ENCODE results near the gene FAM161A.
"Not testable (repeated sequence)": the region's sequence is repeated elsewhere in the genome, so short reads cannot be mapped to it uniquely, and the experiment has no call there.

Gene FAM161A, protein sequence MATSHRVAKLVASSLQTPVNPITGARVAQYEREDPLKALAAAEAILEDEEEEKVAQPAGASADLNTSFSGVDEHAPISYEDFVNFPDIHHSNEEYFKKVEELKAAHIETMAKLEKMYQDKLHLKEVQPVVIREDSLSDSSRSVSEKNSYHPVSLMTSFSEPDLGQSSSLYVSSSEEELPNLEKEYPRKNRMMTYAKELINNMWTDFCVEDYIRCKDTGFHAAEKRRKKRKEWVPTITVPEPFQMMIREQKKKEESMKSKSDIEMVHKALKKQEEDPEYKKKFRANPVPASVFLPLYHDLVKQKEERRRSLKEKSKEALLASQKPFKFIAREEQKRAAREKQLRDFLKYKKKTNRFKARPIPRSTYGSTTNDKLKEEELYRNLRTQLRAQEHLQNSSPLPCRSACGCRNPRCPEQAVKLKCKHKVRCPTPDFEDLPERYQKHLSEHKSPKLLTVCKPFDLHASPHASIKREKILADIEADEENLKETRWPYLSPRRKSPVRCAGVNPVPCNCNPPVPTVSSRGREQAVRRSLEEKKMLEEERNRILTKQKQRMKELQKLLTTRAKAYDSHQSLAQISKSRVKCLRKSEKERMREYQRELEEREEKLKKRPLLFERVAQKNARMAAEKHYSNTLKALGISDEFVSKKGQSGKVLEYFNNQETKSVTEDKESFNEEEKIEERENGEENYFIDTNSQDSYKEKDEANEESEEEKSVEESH

DNA sequence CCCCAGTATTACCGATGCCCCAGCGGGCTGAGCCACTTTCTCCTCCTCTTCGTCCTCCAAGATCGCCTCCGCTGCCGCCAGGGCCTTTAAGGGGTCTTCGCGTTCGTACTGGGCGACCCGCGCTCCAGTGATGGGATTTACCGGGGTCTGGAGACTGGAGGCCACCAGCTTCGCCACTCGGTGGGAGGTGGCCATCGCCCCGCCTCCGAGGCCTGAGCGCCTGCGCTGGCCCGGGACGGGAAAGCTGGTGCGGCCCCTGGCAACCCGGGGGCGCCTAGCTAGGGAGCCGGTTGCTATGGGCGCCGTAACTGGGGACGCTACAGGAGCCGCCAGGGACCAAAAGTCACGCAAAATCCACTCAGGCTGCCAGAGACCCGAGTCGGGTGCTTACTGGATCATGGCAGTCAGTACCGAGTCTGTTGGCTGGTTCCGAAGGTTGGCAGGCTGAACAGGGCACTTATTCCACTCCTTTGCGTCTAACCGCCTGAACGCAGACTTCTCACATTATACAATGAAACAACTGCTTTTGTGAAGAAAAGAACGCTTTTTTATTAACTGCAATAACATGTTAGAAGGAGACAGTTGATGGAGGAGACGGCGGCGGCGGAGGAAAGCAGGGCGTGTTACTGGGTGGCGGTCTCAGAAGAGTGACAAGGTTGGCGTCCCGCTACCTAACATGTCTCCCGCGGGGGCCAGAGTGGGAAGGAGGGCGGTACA is at the start of gene FAM161A:
TSS of gene FAM161A (minus strand) at position 214 of the 717 bp plus-strand sequence. CDS start at position 195, 19 bp downstream.
- in situ Hi-C loops (cut with MboI; ENCODE audit: low sequenced_read_pairs), result no loop called here

DNA sequence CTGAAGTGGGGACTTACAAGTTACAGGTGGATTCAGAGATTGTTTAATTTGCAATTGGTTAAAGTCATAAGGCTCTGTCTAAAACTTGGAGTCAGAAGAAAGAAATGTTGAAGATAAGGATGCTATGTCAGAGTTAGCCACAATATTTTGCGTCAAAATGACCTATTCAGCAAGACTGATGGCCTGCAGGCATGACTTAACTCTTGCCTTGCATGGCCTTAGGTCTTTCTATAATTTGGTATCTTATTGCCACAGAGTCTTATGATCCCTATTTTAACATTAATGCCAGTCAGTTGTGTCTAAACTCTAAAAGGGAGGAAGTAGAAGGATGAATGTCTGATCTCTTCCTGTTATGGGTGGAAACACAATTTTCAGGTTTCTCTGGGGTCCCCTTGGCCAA is 46.4 kb upstream of the FAM161A start:
- in situ Hi-C loops (cut with MboI; ENCODE audit: low sequenced_read_pairs), result loop anchor here (25.0 kb wide), 1 partner anchor 862 kb away; no protein-coding TSS in a partner anchor

GRCh38 chr2:61898810-61899209 is 45.0 kb upstream of the FAM161A start:
- in situ Hi-C loops (cut with MboI; ENCODE audit: low sequenced_read_pairs), result no loop called here

DNA sequence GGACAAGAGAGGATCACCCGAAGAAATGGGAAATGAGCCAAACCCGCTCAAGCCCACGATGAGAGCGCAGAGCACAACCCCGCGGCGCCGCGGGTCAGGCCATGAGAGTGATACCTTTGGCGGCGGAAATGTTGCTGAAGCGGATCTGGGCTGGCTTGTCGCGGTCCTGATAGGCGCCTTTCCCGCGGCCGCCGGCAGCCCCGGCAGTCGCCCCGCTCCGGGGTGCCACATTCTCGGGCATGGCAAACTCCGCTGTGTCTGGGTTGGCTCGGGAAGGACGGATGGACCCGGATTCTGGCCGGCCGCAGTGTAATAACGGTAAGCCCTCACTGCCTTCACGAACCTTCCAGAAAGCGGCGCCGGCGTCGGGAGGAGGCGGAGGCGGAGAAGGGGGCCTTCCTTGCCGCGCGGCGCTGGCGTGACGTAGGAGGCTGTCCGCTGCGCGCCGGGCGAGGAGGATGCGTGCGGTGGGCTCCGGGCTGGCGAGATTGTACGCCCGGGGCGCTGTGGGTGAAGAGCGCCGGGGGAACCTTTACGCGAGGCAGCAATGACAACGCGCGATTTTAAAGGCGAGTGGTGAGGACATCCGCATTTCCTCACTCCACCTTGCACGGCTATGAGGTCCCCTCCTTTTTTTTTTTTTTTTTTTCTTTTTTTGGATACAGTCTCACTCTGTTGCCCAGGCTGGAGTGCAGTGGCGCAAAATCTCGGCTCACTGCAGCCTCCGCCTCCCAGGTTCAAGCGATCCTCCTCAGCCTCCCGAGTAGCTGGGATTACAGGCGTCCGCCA is 34.6 kb upstream of the FAM161A start, which contains the start of gene CCT4:
TSS of gene CCT4 (minus strand) at position 390 of the 789 bp plus-strand sequence. CDS start at position 241, 149 bp downstream.
- in situ Hi-C loops (cut with MboI; ENCODE audit: low sequenced_read_pairs), result no loop called here

- in situ Hi-C loops (cut with MboI; ENCODE audit: low sequenced_read_pairs), result no loop called here
Observed at GRCh38 chr2:61887717-61888266, 33.9 kb upstream of the FAM161A start.

DNA sequence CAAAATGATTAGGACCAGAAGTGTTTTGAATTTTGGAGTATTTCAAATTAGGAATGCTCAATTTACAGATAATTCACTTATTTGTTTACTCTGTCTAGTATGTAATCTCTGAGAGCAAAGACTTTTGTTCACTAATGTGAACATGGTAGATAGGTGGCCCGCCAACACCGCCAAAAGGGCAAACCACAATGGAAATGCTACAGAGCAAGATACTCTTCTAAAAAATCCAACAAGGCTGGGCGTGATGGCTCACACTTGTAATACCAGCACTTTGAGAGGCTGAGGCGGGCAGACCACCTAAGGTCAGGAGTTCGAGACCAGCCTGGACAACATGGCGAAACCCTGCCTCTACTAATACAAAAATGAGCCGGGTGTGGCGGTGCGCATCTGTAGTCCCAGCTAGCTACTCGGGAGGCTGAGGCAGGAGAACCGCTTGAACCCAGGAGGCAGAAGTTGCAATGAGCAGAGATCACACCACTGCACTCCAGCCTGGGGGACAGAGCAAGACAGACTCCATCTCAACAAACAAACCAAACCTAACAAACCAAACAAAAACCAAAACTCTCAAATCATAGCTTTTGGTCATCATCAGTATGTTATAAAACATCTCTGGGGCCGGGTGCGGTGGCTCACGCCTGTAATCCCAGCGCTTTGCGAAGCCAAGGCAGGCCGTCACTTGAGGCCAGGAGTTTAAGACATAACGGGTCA is 32.2 kb upstream of the FAM161A start:
- in situ Hi-C loops (cut with MboI; ENCODE audit: low sequenced_read_pairs), result no loop called here

DNA sequence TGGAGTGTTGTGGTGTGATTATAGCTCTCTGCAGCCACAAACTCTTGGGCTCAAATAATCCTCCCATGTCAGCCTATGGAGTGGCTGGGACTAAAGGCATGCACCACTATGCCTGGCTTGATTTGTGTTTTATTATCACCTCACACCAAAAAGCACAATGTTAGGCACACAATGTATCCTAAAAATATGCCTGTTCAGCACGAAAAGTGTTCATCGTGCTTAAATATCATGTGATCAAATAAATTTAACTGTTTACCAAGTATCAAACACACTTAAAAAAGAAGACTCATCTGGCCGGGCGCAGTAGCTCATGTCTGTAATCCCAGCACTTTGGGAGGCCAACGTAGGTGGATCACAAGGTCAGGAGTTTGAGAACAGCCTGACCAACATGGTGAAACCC is 29.0 kb upstream of the FAM161A start:
- in situ Hi-C loops (cut with MboI; ENCODE audit: low sequenced_read_pairs), result no loop called here

DNA sequence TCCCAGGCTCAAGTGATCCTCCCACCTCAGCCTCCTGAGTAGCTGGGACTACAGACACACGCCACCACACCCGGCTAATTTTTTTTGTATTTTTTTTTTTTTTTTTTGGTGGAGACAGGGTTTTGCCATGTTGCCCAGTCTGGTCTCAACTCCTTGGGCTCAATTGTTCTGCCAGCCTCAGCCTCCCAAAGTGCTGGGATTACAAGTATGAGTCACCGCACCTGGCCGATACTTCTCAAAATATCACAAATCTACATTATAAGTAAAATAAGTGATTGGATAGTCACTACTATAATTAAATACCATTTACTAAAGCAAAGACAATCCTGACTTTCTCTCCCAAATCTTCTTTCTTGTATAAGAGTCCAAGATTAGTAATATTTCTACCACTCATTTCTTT is 25.5 kb upstream of the FAM161A start:
- in situ Hi-C loops (cut with MboI; ENCODE audit: low sequenced_read_pairs), result not testable (repeated sequence)

GRCh38 chr2:61878761-61879160 is 24.9 kb upstream of the FAM161A start:
- in situ Hi-C loops (cut with MboI; ENCODE audit: low sequenced_read_pairs), result no loop called here

DNA sequence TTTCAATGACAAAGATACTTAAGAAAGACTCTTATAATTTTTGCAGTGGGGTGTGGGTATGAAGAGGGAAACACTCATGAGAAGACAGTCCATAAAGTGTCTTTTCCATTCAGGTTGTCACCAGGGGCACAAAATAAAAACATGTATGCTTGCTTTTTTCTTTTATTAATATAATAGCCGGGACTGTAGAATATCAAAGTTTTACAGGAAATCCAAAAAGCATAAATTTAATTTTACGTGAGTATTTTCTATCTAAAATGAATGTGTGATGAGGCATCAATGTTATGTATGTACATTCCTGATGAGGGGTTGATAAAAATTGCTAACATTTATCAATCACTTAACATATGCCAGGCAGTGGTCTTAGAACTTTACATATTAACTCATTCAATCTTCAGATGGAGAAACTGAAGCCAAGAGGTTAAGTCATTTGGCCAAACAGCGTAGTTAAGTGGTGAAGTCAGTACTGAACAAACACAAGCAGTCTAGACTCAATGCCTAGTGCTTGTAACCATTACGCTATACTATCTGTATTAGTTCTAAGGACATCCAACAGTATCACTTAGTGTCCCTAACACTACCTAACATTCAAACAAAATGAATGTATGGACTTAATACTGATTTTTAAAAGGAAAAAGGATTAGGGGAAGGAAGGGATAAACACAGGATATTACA is 23.8 kb upstream of the FAM161A start:
- in situ Hi-C loops (cut with MboI; ENCODE audit: low sequenced_read_pairs), result no loop called here

DNA sequence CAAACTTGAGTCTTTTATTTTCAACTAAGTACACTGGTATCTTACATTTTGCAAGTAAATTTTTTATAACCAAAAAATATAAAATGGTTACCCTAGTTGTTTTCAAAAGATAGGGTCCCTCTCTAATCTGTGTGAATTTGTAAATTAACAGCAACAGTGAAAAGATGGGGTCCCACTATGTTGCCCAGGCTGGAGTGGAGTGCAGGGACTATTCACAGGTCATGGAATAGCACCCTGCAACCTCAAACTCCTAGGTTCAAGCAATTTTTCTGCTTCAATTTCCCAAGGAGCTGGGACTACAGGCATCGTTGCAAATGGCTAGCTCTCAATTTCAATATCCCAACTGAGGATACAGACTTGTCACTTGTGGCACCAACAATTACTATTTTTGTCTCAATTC is 22.5 kb upstream of the FAM161A start:
- in situ Hi-C loops (cut with MboI; ENCODE audit: low sequenced_read_pairs), result no loop called here

DNA sequence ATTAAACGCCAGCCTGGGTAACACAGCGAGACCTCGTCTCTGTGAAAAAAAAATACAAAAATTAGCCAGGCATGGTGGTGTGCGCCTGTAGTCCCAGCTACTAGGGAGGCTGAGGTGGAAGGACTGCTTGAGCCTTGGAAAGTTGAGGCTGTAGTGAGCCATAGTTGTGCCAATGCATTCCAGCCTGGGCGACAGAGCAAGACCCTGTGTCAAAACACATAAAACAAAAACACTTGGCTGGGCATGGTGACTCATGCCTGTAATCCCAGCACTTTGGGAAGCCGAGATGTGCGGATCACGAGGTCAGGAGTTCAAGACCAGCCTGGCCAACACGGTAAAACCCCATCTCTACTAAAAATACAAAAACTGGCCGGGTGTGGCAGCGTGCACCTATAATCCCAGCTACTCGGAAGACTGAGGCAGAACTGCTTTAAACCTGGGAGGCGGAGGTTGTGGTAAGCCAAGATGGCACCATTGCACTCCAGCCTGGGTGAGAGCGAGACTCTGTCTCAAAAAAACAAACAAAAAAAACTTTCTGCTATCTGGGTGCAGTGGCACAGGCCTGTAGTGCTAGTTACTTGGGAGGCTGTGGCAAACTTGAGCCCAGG is 12.7 kb upstream of the FAM161A start:
- in situ Hi-C loops (cut with MboI; ENCODE audit: low sequenced_read_pairs), result not testable (repeated sequence)

DNA sequence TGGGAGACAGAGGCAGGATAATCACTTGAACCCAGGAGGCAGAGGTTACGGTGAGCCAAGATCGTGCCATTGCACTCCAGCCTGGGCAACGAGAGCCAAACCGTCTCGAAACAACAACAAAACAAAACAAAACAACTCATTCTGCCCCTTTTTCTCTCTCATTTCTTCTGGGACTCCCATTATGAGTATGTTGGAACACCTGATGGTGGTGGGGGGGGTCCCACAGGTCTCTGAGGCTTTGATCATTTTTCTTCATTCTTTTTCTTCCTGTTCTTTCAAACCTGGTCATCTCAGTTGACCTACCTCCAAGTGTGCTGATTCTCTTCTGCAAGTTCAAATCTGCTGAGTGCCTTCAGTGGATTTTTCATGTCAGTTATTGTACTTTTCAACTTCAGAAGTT is 8.2 kb upstream of the FAM161A start:
- in situ Hi-C loops (cut with MboI; ENCODE audit: low sequenced_read_pairs), result no loop called here

GRCh38 chr2:61857224-61857623 is 3.4 kb upstream of the FAM161A start:
- in situ Hi-C loops (cut with MboI; ENCODE audit: low sequenced_read_pairs), result no loop called here

GRCh38 chr2:61855318-61855613 is 1.4 kb upstream of the FAM161A start:
- in situ Hi-C loops (cut with MboI; ENCODE audit: low sequenced_read_pairs), result no loop called here

GRCh38 chr2:61854564-61855317 is 881 bp upstream of the FAM161A start:
- in situ Hi-C loops (cut with MboI; ENCODE audit: low sequenced_read_pairs), result no loop called here

DNA sequence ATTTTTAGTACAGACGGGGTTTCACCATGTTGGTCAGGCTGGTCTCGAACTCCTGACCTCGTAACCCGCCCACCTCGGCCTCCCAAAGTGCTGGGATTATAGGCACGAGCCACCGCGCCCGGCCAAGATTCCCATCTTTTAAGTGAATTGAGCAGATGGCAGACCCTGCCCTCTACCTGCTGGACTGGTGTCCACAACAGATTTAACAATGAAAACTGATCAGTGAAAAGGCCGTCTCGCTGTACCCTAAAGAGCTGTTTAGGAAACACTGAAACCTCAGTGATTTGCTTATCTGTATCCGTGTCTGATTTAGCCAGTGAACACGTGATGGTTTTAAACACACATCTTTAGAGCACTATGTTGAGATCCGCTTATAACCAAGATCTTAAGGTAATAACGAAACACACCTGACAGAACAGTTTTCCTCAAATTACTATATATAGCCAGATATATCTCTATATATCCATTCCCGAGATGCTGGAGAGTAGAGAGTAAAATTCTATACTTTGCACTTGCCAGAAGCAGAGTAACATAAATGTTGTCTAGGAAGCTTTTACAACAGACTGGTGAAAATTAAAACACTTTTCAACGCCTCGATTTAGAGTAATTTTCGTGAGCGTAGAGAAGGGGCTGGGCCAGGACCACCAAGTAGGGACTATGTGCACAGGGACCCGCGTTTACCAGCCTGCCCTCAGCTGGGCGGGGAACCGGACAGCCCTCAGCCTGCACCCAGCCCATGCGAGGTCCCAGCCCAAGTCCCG is 594 bp downstream of the FAM161A start:
- in situ Hi-C loops (cut with MboI; ENCODE audit: low sequenced_read_pairs), result no loop called here
